ENCODE results near the gene NXT2. TPM values are rescaled to one million over a fixed set of nuclear protein-coding genes. Genes with fewer than 3 reads are reported as not detected.
"Not testable (repeated sequence)": the region's sequence is repeated elsewhere in the genome, so short reads cannot be mapped to it uniquely, and the experiment has no call there.

Gene NXT2
- 4.7 and 5.1 TPM in 2 replicates for total RNA-seq (2014; rRNA removed; shearing (Covaris generic))

GRCh38 chrX:109536439-109537323, at the start of gene NXT2:
TSS of gene NXT2 (plus strand) at chrX:109536844. CDS start at chrX:109537007, 163 bp downstream.
- DNase-seq (ENCODE audit: low spot score): peak; percentile 92

GRCh38 chrX:109487640-109488039, 49.0 kb upstream of the NXT2 start:
- DNase-seq (ENCODE audit: low spot score): no peak

- no peak for DNase-seq (ENCODE audit: low spot score)
These were observed 47.5 kb upstream of the NXT2 start for GRCh38 chrX:109489174-109489573.

- no peak for DNase-seq (ENCODE audit: low spot score)
These were observed 38.2 kb upstream of the NXT2 start for GRCh38 chrX:109498434-109498833.

- no peak for DNase-seq (ENCODE audit: low spot score)
These were observed 35.5 kb upstream of the NXT2 start for GRCh38 chrX:109501176-109501575.

- DNase-seq (ENCODE audit: low spot score): no peak
These were observed 27.7 kb upstream of the NXT2 start for GRCh38 chrX:109508915-109509314.

- no peak for DNase-seq (ENCODE audit: low spot score)
These were observed 25.5 kb upstream of the NXT2 start for GRCh38 chrX:109511113-109511512.

- no peak for DNase-seq (ENCODE audit: low spot score)
These were observed 17.6 kb upstream of the NXT2 start for GRCh38 chrX:109519001-109519400.

- DNase-seq (ENCODE audit: low spot score): no peak
These were observed 3.6 kb upstream of the NXT2 start for GRCh38 chrX:109533005-109533404.

GRCh38 chrX:109533631-109534030, 3.0 kb upstream of the NXT2 start:
- no peak for DNase-seq (ENCODE audit: low spot score)

GRCh38 chrX:109534933-109535332, 1.7 kb upstream of the NXT2 start:
- DNase-seq (ENCODE audit: low spot score): no peak

- no peak for DNase-seq (ENCODE audit: low spot score)
These were observed 1.1 kb upstream of the NXT2 start for GRCh38 chrX:109535578-109535977.

- peak; percentile 82 for DNase-seq (ENCODE audit: low spot score)
These were observed 651 bp downstream of the NXT2 start for GRCh38 chrX:109537324-109537665.

- not testable (repeated sequence) for DNase-seq (ENCODE audit: low spot score)
These were observed 2.4 kb downstream of the NXT2 start for GRCh38 chrX:109539007-109539406.

GRCh38 chrX:109553862-109554261, 17.2 kb downstream of the NXT2 start:
- DNase-seq (ENCODE audit: low spot score): no peak

- not testable (repeated sequence) for DNase-seq (ENCODE audit: low spot score)
These were observed 39.4 kb downstream of the NXT2 start for GRCh38 chrX:109576083-109576482.

- DNase-seq (ENCODE audit: low spot score): no peak
These were observed 40.4 kb downstream of the NXT2 start for GRCh38 chrX:109577055-109577454.

- no peak for DNase-seq (ENCODE audit: low spot score)
These were observed 42.3 kb downstream of the NXT2 start for GRCh38 chrX:109578916-109579315.

- DNase-seq (ENCODE audit: low spot score): no peak
These were observed 48.8 kb downstream of the NXT2 start for GRCh38 chrX:109585488-109585887.

GRCh38 chrX:109590176-109590575, 53.5 kb downstream of the NXT2 start:
- DNase-seq (ENCODE audit: low spot score): no peak

All from HT-29 (cell line).